ENCODE data around the gene RAPGEF4.

- TF ChIP-seq JUND (IDR thresholded peaks at IDR 0.05; ENCODE audit: low read length) (no peak), CTCF (IDR thresholded peaks at IDR 0.05; ENCODE audit: control extremely low read depth in 1 of 3, insufficient read depth in 1 of 3, low read depth in 1 of 3, low read length in 3 of 3) (no peak), CTBP2 (IDR thresholded peaks at IDR 0.05; ENCODE audit: borderline replicate concordance, insufficient read depth, insufficient read length, low read length) (no peak), CHD1 (IDR thresholded peaks at IDR 0.05; ENCODE audit: low read depth, low read length) (no peak), POU5F1 (IDR thresholded peaks at IDR 0.05; ENCODE audit: low read depth, low read length) (no peak), POLR2A (IDR thresholded peaks at IDR 0.05; ENCODE audit: control extremely low read depth in 1 of 2, low read depth in 2 of 2, low read length in 2 of 2) (no peak), EZH2 (IDR thresholded peaks at IDR 0.05; ENCODE audit: low read depth, low read length, severe bottlenecking) (no peak)
These were observed 282.2 kb downstream of the RAPGEF4 start for GRCh38 chr2:173017646-173018420.

All from H1 (cell line).